HepG2 (cell line): ENCODE data around the gene MN1. TPM values are rescaled to one million over a fixed set of nuclear protein-coding genes. Genes with fewer than 3 reads are reported as not detected.

ENCODE experiments used
- BHLHE40 ChIP-seq: IDR thresholded peaks from 2 replicates; pipeline ENCODE4 v1.6.1; 2011; ENCODE audit warnings: low read length, improper control_type of control experiment
- HNRNPL ChIP-seq: fragments of 200-400 bp; formaldehyde crosslinking; IDR thresholded peaks from 2 replicates; pipeline ENCODE4 v1.6.1; 2017; ENCODE audit warnings: mild to moderate bottlenecking, low read depth, low read length
- KLF9 ChIP-seq: IDR thresholded peaks from 2 replicates; pipeline ENCODE4 v1.6.1; 2016; ENCODE audit warnings: low read depth
- NFIB ChIP-seq: sonication (generic); formaldehyde crosslinking; IDR thresholded peaks from 2 replicates; pipeline ENCODE4 v1.9.0; 2021; ENCODE audit warnings: missing genetic modification reagents, mild to moderate bottlenecking, borderline replicate concordance
- PCBP1 ChIP-seq: fragments of 200-400 bp; formaldehyde crosslinking; IDR thresholded peaks from 2 replicates; pipeline ENCODE4 v1.6.1; 2017; ENCODE audit warnings: mild to moderate bottlenecking, low read depth, low read length, borderline replicate concordance
- PRDM15 ChIP-seq: sonication (generic); formaldehyde crosslinking; IDR thresholded peaks from 2 replicates; pipeline ENCODE4 v1.4.0; 2020; ENCODE audit warnings: missing genetic modification reagents
- RAD21 ChIP-seq: fragments of 450-650 bp; formaldehyde crosslinking; IDR thresholded peaks from 2 replicates; pipeline ENCODE4 v1.5.0; 2020; ENCODE audit warnings: mild to moderate bottlenecking
- SALL1 ChIP-seq: sonication (generic); formaldehyde crosslinking; IDR thresholded peaks from 2 replicates; pipeline ENCODE4 v1.8.0; 2022; ENCODE audit warnings: mild to moderate bottlenecking, missing genetic modification reagents
- SIN3B ChIP-seq: fragments of 150-350 bp; IDR thresholded peaks from 2 replicates; pipeline ENCODE4 v1.6.1; 2014; ENCODE audit warnings: low read length
- SIX4 ChIP-seq: sonication (generic); formaldehyde crosslinking; IDR thresholded peaks from 2 replicates; pipeline ENCODE4 v1.4.0; 2020; ENCODE audit warnings: missing genetic modification reagents
- SMC3 ChIP-seq: IDR thresholded peaks from 2 replicates; pipeline ENCODE4 v1.6.1; 2011; ENCODE audit warnings: low read length, improper control_type of control experiment
- SNRNP70 ChIP-seq: fragments of 200-400 bp; formaldehyde crosslinking; IDR thresholded peaks from 2 replicates; pipeline ENCODE4 v1.6.1; 2017; ENCODE audit warnings: mild to moderate bottlenecking, low read depth, low read length, moderate library complexity
- SP140L ChIP-seq: sonication (generic); formaldehyde crosslinking; IDR thresholded peaks from 2 replicates; pipeline ENCODE4 v1.4.0; 2020; ENCODE audit warnings: missing genetic modification reagents, borderline replicate concordance
- SP4 ChIP-seq: sonication (generic); formaldehyde crosslinking; IDR thresholded peaks from 2 replicates; pipeline ENCODE4 v1.8.1; 2023; ENCODE audit warnings: mild to moderate bottlenecking, missing genetic modification reagents
- ZGPAT ChIP-seq: IDR thresholded peaks from 2 replicates; pipeline ENCODE4 v1.6.1; 2016; ENCODE audit warnings: mild to moderate bottlenecking
- ZNF564 ChIP-seq: sonication (generic); formaldehyde crosslinking; IDR thresholded peaks from 2 replicates; pipeline ENCODE4 v1.8.1; 2023; ENCODE audit warnings: mild to moderate bottlenecking, missing genetic modification reagents
- polyA plus RNA-seq, 8 experiments: library from polyadenylated mRNA; depleted of rRNA in 3 of 8; stranded (reverse) in 7 of 8; unstranded in 1 of 8; fragments of >200 nt; fragmentation: Illumina TruSeq in 4 of 8; extraction: Trizol in 4 of 8; gene quantifications; 2 replicates each; pipeline versions ENCODE4 v1.2.1 to v1.2.3, GENCODE V29; 2011 to 2016; ENCODE audit warnings: low read depth in 4 of 8, missing spikeins in 1 of 8, mixed read lengths in 1 of 8; ENCODE audit not compliant: insufficient read depth in 1 of 8
- total RNA-seq, 5 experiments: library from RNA; depleted of rRNA; stranded (reverse); fragments of >200 nt; fragmentation: Illumina TruSeq; extraction: Trizol; gene quantifications; 2 replicates each; pipeline ENCODE4 v1.2.3, GENCODE V29; 2016; ENCODE audit warnings: low read depth in 1 of 5
- TF ChIP-seq, protein P1 (sequence below): sonication (generic); formaldehyde crosslinking; IDR thresholded peaks from 2 replicates; pipeline ENCODE4 v1.4.0; 2020; ENCODE audit warnings: missing genetic modification reagents, mild to moderate bottlenecking, borderline replicate concordance
- TF ChIP-seq, protein P2 (sequence below): sonication (generic); formaldehyde crosslinking; IDR thresholded peaks from 2 replicates; pipeline ENCODE4 v1.4.0; 2020; ENCODE audit warnings: missing genetic modification reagents

The MN1 gene
- total and polyA plus RNA-seq, 2 of the 13 experiments (the other 11 are each of a cell fraction or from before 2014, with no cell fraction given): 0.01 TPM; not detected in 1

- TF ChIP-seq PRDM15 (CRISPR knock-in tag) (no peak), BHLHE40 (no peak), SIN3B (no peak), SNRNP70 (no peak), RAD21 (peak; percentile 75), SALL1 (CRISPR knock-in tag) (peak; percentile 41; the same call in 1 of the 2 replicates), SP4 (no peak), SIX4 (no peak), HNRNPL (peak; percentile 70; the same call in 1 of the 2 replicates), PCBP1 (0 out of 2 replicates have a peak, but pooled peaks have one; percentile 25), NFIB (no peak), SMC3 (peak; percentile 46; the same call in 1 of the 2 replicates), ZNF564 (CRISPR knock-in tag) (no peak), KLF9 (no peak), SP140L (no peak), ZGPAT (CRISPR knock-in tag) (no peak)
- TF ChIP-seq, protein P1, sequence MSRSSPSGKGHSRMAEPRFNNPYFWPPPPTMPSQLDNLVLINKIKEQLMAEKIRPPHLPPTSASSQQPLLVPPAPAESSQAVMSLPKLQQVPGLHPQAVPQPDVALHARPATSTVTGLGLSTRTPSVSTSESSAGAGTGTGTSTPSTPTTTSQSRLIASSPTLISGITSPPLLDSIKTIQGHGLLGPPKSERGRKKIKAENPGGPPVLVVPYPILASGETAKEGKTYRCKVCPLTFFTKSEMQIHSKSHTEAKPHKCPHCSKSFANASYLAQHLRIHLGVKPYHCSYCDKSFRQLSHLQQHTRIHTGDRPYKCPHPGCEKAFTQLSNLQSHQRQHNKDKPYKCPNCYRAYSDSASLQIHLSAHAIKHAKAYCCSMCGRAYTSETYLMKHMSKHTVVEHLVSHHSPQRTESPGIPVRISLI (CRISPR knock-in tag): no peak
- TF ChIP-seq, protein P2, sequence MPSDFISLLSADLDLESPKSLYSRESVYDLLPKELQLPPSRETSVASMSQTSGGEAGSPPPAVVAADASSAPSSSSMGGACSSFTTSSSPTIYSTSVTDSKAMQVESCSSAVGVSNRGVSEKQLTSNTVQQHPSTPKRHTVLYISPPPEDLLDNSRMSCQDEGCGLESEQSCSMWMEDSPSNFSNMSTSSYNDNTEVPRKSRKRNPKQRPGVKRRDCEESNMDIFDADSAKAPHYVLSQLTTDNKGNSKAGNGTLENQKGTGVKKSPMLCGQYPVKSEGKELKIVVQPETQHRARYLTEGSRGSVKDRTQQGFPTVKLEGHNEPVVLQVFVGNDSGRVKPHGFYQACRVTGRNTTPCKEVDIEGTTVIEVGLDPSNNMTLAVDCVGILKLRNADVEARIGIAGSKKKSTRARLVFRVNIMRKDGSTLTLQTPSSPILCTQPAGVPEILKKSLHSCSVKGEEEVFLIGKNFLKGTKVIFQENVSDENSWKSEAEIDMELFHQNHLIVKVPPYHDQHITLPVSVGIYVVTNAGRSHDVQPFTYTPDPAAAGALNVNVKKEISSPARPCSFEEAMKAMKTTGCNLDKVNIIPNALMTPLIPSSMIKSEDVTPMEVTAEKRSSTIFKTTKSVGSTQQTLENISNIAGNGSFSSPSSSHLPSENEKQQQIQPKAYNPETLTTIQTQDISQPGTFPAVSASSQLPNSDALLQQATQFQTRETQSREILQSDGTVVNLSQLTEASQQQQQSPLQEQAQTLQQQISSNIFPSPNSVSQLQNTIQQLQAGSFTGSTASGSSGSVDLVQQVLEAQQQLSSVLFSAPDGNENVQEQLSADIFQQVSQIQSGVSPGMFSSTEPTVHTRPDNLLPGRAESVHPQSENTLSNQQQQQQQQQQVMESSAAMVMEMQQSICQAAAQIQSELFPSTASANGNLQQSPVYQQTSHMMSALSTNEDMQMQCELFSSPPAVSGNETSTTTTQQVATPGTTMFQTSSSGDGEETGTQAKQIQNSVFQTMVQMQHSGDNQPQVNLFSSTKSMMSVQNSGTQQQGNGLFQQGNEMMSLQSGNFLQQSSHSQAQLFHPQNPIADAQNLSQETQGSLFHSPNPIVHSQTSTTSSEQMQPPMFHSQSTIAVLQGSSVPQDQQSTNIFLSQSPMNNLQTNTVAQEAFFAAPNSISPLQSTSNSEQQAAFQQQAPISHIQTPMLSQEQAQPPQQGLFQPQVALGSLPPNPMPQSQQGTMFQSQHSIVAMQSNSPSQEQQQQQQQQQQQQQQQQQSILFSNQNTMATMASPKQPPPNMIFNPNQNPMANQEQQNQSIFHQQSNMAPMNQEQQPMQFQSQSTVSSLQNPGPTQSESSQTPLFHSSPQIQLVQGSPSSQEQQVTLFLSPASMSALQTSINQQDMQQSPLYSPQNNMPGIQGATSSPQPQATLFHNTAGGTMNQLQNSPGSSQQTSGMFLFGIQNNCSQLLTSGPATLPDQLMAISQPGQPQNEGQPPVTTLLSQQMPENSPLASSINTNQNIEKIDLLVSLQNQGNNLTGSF (CRISPR knock-in tag): no peak
These were observed 3.1 kb upstream of the MN1 start (continued) for GRCh38 chr22:27804470-27805297.
